H1 (cell line): ENCODE results near the gene PRG3. TPM values are rescaled to one million over a fixed set of nuclear protein-coding genes. Genes with fewer than 3 reads are reported as not detected.

ENCODE experiments used
- CTCF ChIA-PET: fragments of 300-600 bp; sonication (Branson Sonifier 250); formaldehyde crosslinking; loops from one replicate; lab custom pipeline; 2021; ENCODE audit not compliant: partially characterized antibody; lab: Charles Lee
- POLR2A ChIA-PET: fragments of 300-600 bp; sonication (Branson Sonifier 250); formaldehyde crosslinking; loops from one replicate; lab custom pipeline; 2021; ENCODE audit warnings: inconsistent platforms; ENCODE audit not compliant: partially characterized antibody; lab: Charles Lee
- DNase-seq, 2 experiments: peaks; one replicate each; pipeline versions ENCODE4 v3.0.0 to v3.0.0-alpha.2; 2010 to 2022; ENCODE audit warnings: low spot score in 2 of 2, low read depth in 1 of 2, mixed read lengths in 1 of 2
- FAIRE-seq: peaks from 2 replicates; lab custom pipeline; 2011; peaks lifted over from hg19 to GRCh38; lab: Jason Lieb, UNC
- H2AFZ ChIP-seq: 2 replicates; pipeline ENCODE4 v1.8.1; 2012; ENCODE audit warnings: low read length, inconsistent platforms
- H2AK5ac ChIP-seq: 2 replicates; pipeline ENCODE4 v1.6.1; 2013; ENCODE audit warnings: low read depth, low read length
- H2BK120ac ChIP-seq: replicated peaks from 2 replicates; pipeline ENCODE3; 2013; ENCODE audit warnings: low read depth, low read length, inconsistent platforms
- H2BK12ac ChIP-seq: 2 replicates; pipeline ENCODE4 v1.6.1; 2013; ENCODE audit warnings: low read depth, low read length
- H2BK15ac ChIP-seq: 2 replicates; pipeline ENCODE4 v1.6.1; 2013; ENCODE audit warnings: low read length
- H2BK20ac ChIP-seq: 2 replicates; pipeline ENCODE4 v1.6.1; 2013; ENCODE audit warnings: low read length
- H2BK5ac ChIP-seq: 2 replicates; pipeline ENCODE4 v1.6.1; 2013; ENCODE audit warnings: low read depth, low read length
- H3K14ac ChIP-seq: 2 replicates; pipeline ENCODE4 v1.6.1; 2013; ENCODE audit warnings: inconsistent platforms; ENCODE audit not compliant: insufficient read length
- H3K18ac ChIP-seq: 2 replicates; pipeline ENCODE4 v1.6.1; 2013; ENCODE audit warnings: low read length; ENCODE audit errors: extremely low read depth
- H3K23ac ChIP-seq: 2 replicates; pipeline ENCODE4 v1.6.1; 2013; ENCODE audit warnings: inconsistent platforms; ENCODE audit not compliant: insufficient read length
- H3K23me2 ChIP-seq: 2 replicates; pipeline ENCODE4 v1.6.1; 2013; ENCODE audit warnings: low read depth, low read length
- H3K27ac ChIP-seq: 2 replicates; pipeline ENCODE4 v1.6.1; 2011; ENCODE audit warnings: low read depth, low read length, inconsistent platforms
- H3K27me3 ChIP-seq, 4 experiments: replicated peaks in 1 of 4; 1 replicate in 1 of 4; 2 replicates in 3 of 4; pipeline versions ENCODE4 v1.6.1 to v1.8.1; 2011 to 2013; ENCODE audit warnings: low read length in 3 of 4, mild to moderate bottlenecking in 3 of 4, inconsistent platforms in 2 of 4, mixed read lengths in 2 of 4, moderate library complexity in 1 of 4; ENCODE audit not compliant: control insufficient read depth in 3 of 4, insufficient read depth in 3 of 4; ENCODE audit errors: extremely low read depth in 1 of 4
- H3K36me3 ChIP-seq, 4 experiments: 2 replicates each; pipeline versions ENCODE4 v1.6.1 to v1.8.1; 2011 to 2013; ENCODE audit warnings: mild to moderate bottlenecking in 4 of 4, low read length in 3 of 4, moderate library complexity in 2 of 4, control low read depth in 1 of 4, inconsistent platforms in 1 of 4; ENCODE audit not compliant: insufficient read depth in 4 of 4, control insufficient read depth in 2 of 4
- H3K4ac ChIP-seq: replicated peaks from 2 replicates; pipeline ENCODE3; 2013; ENCODE audit warnings: low read length, low read depth, mixed read lengths, inconsistent platforms; ENCODE audit not compliant: insufficient read length
- H3K4me1 ChIP-seq, 4 experiments: replicated peaks in 1 of 4; 1 replicate in 1 of 4; 2 replicates in 3 of 4; pipeline versions ENCODE4 v1.6.1 to v1.8.1; 2011 to 2013; ENCODE audit warnings: low read length in 3 of 4, inconsistent platforms in 2 of 4, mixed read lengths in 1 of 4; ENCODE audit not compliant: insufficient read depth in 4 of 4, control insufficient read depth in 3 of 4
- H3K4me2 ChIP-seq, 2 experiments: 2 replicates each; pipeline versions ENCODE4 v1.6.1 to v1.8.1; 2011 to 2013; ENCODE audit warnings: low read depth in 2 of 2, low read length in 2 of 2, control low read depth in 1 of 2, inconsistent platforms in 1 of 2, mild to moderate bottlenecking in 1 of 2; ENCODE audit not compliant: insufficient read depth in 1 of 2
- H3K4me3 ChIP-seq, 4 experiments: fragments of 200-600, 300-600 bp in 1 of 4; sonication (generic), shearing (Covaris generic), sonication (Bioruptor Twin) in 1 of 4; 2 replicates each; pipeline versions ENCODE4 v1.5.1 to v1.8.1; 2011 to 2016; ENCODE audit warnings: low read length in 4 of 4, low read depth in 3 of 4, control low read depth in 2 of 4, inconsistent platforms in 2 of 4, mild to moderate bottlenecking in 2 of 4, mixed read lengths in 1 of 4, moderate library complexity in 1 of 4; ENCODE audit not compliant: insufficient read depth in 2 of 4; ENCODE audit errors: extremely low read depth in 1 of 4
- H3K56ac ChIP-seq: replicated peaks from 2 replicates; pipeline ENCODE3; 2013; ENCODE audit warnings: low read depth, mild to moderate bottlenecking, mixed read lengths, low read length, inconsistent platforms; ENCODE audit not compliant: insufficient read length
- H3K79me1 ChIP-seq: 2 replicates; pipeline ENCODE4 v1.6.1; 2013; ENCODE audit warnings: low read depth, low read length, control low read depth
- H3K79me2 ChIP-seq, 2 experiments: 2 replicates each; pipeline versions ENCODE4 v1.6.1 to v1.8.1; 2012 to 2013; ENCODE audit warnings: low read length in 2 of 2, mild to moderate bottlenecking in 2 of 2, inconsistent platforms in 1 of 2; ENCODE audit not compliant: insufficient read depth in 2 of 2, control insufficient read depth in 1 of 2
- H3K9ac ChIP-seq, 4 experiments: replicated peaks in 1 of 4; 1 replicate in 1 of 4; 2 replicates in 3 of 4; pipeline versions ENCODE4 v1.6.1 to v1.8.1; 2011 to 2013; ENCODE audit warnings: low read depth in 3 of 4, low read length in 3 of 4, control low read depth in 2 of 4, mild to moderate bottlenecking in 2 of 4, moderate library complexity in 2 of 4, inconsistent platforms in 1 of 4; ENCODE audit errors: extremely low read depth in 1 of 4
- H3K9me3 ChIP-seq, 2 experiments: 2 replicates each; pipeline versions ENCODE4 v1.6.1 to v1.8.1; 2012 to 2013; ENCODE audit warnings: mild to moderate bottlenecking in 2 of 2, moderate library complexity in 2 of 2, control low read depth in 1 of 2, inconsistent platforms in 1 of 2, low read depth in 1 of 2, low read length in 1 of 2, mixed read lengths in 1 of 2; ENCODE audit not compliant: insufficient read depth in 2 of 2
- H4K20me1 ChIP-seq, 2 experiments: replicated peaks in 1 of 2; 2 replicates each; pipeline versions ENCODE3 to v1.8.1; 2011 to 2013; ENCODE audit warnings: inconsistent platforms in 2 of 2, low read length in 2 of 2, mild to moderate bottlenecking in 1 of 2; ENCODE audit not compliant: insufficient read depth in 2 of 2, control insufficient read depth in 1 of 2
- H4K5ac ChIP-seq: 2 replicates; pipeline ENCODE4 v1.6.1; 2013; ENCODE audit warnings: low read length, low read depth, mixed read lengths, inconsistent platforms; ENCODE audit not compliant: insufficient read length
- H4K8ac ChIP-seq: 2 replicates; pipeline ENCODE4 v1.8.0; 2013; ENCODE audit warnings: mild to moderate bottlenecking, moderate library complexity, low read length, inconsistent platforms; ENCODE audit not compliant: insufficient read depth; ENCODE audit errors: extremely low read depth
- H4K91ac ChIP-seq: replicated peaks from 2 replicates; pipeline ENCODE3; 2013; ENCODE audit warnings: low read length, mixed read lengths, inconsistent platforms; ENCODE audit not compliant: insufficient read length
- ATF3 ChIP-seq: IDR thresholded peaks from 2 replicates; pipeline ENCODE4 v1.6.1; 2011; ENCODE audit warnings: low read depth, mild to moderate bottlenecking, low read length; ENCODE audit not compliant: insufficient read depth
- CHD2 ChIP-seq: IDR thresholded peaks from 2 replicates; pipeline ENCODE4 v1.6.1; 2012; ENCODE audit warnings: low read length, improper control_type of control experiment
- CREB1 ChIP-seq: IDR thresholded peaks from 2 replicates; pipeline ENCODE4 v1.6.1; 2012; ENCODE audit warnings: inconsistent platforms
- E2F6 ChIP-seq: IDR thresholded peaks from 2 replicates; pipeline ENCODE4 v1.6.1; 2012; ENCODE audit warnings: inconsistent platforms
- KDM1A ChIP-seq: fragments of 200-600, 300-600 bp; sonication (generic); IDR thresholded peaks from 2 replicates; pipeline ENCODE4 v1.7.1; 2016; ENCODE audit warnings: mild to moderate bottlenecking, low read length, borderline replicate concordance
- RAD21 ChIP-seq, 2 experiments: IDR thresholded peaks in 1 of 2; conservative IDR thresholded peaks in 1 of 2; 2 replicates each; pipeline ENCODE4 v1.6.1; 2011; ENCODE audit warnings: low read depth in 2 of 2, low read length in 2 of 2, improper control_type of control experiment in 1 of 2, inconsistent platforms in 1 of 2, mild to moderate bottlenecking in 1 of 2, moderate library complexity in 1 of 2
- RXRA ChIP-seq: IDR thresholded peaks from 2 replicates; pipeline ENCODE4 v1.6.1; 2011; ENCODE audit warnings: low read depth, mild to moderate bottlenecking, low read length, moderate library complexity; ENCODE audit not compliant: insufficient read depth
- SIX5 ChIP-seq: IDR thresholded peaks from 2 replicates; pipeline ENCODE4 v1.6.1; 2011; ENCODE audit warnings: mild to moderate bottlenecking, low read depth, low read length
- SUZ12 ChIP-seq: fragments of 200-600 bp; sonication (generic); IDR thresholded peaks from 2 replicates; pipeline ENCODE4 v1.6.1; 2012; ENCODE audit warnings: mild to moderate bottlenecking, inconsistent platforms, low read length, moderate library complexity, mixed read lengths
- YY1 ChIP-seq: IDR thresholded peaks from 2 replicates; pipeline ENCODE4 v1.6.1; 2011; ENCODE audit warnings: low read depth, mild to moderate bottlenecking, low read length
- WGBS, 2 experiments: shearing (Covaris generic) in 1 of 2; methylation state at CpG; one replicate each; pipeline versions ENCODE4 v1.1.6 to v1.1.7; 2013 to 2015; ENCODE audit warnings: low lambda C conversion rate in 2 of 2, mixed read lengths in 2 of 2, inconsistent platforms in 1 of 2, low coverage in 1 of 2, missing lambda C conversion rate in 1 of 2; ENCODE audit not compliant: insufficient replicate concordance in 2 of 2, insufficient coverage in 1 of 2, insufficient read length in 1 of 2; ENCODE audit errors: extremely low coverage in 1 of 2, missing lambda C conversion rate in 1 of 2; 5-methylcytosine and 5-hydroxymethylcytosine counted together
- polyA plus RNA-seq, 7 experiments: library from polyadenylated mRNA; depleted of rRNA in 3 of 7; stranded (reverse) in 5 of 7; unstranded in 2 of 7; fragments of >200 nt in 5 of 7; fragments of 200-250 nt in 2 of 7; gene quantifications; 1 replicate in 5 of 7; 2 replicates in 1 of 7; 4 replicates in 1 of 7; pipeline versions ENCODE4 v1.2.1 to v1.2.3, GENCODE V29; 2011 to 2013; ENCODE audit warnings: missing spikeins in 2 of 7, mixed read lengths in 2 of 7
- total RNA-seq: library from RNA; stranded (reverse); fragmentation: NEBNext Ultra II Directional; extraction: Animal tissue kit (Norgen Biotek cat#: 25700); gene quantifications from 2 replicates; pipeline ENCODE4 v1.2.1, GENCODE V29; 2021

PRG3 gene
- total and polyA plus RNA-seq, 2 of the 8 experiments (the other 6 are each of a cell fraction or from before 2014, with no cell fraction given), result not detected

- no peak overlapping the region for H3K4ac ChIP-seq
- H4K91ac ChIP-seq, result no peak overlapping the region
- no peak overlapping the region for H2BK120ac ChIP-seq
- H3K4me2 ChIP-seq, result no peak overlapping the region
- no peak overlapping the region for H3K18ac ChIP-seq
- 84% methylated on average over 4 of the region's 4 CpGs; no CpG with 5 or more reads in 1 of the 2 experiments for WGBS, 2 experiments
- no peak overlapping the region for H2BK5ac ChIP-seq
- no peak overlapping the region for H3K23ac ChIP-seq
- H2AK5ac ChIP-seq, result no peak overlapping the region
- H3K4me3 ChIP-seq, result no peak overlapping the region
- H3K79me2 ChIP-seq, result no peaks in the 10 kb centered on the region
- TF ChIP-seq KDM1A (no peak), RXRA (no peak), CHD2 (no peak), SIX5 (no peak), SUZ12 (no peak), RAD21 (IDR thresholded peaks at IDR 0.05 in 1 of 2, conservative IDR thresholded peaks at IDR 0.05 in 1 of 2; ENCODE audit: low read depth in 2 of 2, low read length in 2 of 2) (no peak), ATF3 (no peak), CREB1 (no peak), YY1 (no peak), E2F6 (no peak)
- H2AFZ ChIP-seq, result no peak overlapping the region
- H4K8ac ChIP-seq, result no peak overlapping the region
- H4K20me1 ChIP-seq, result no peaks in the 10 kb centered on the region
- H3K9ac ChIP-seq, result no peak overlapping the region
- no peak overlapping the region for H2BK20ac ChIP-seq
- no peak overlapping the region for H4K5ac ChIP-seq
- H3K14ac ChIP-seq, result no peak overlapping the region
- H2BK12ac ChIP-seq, result no peak overlapping the region
- H3K27ac ChIP-seq, result no peak overlapping the region
- peaks cover 4% of the 10 kb centered on the region; the same call in 1 of the 2 replicates for H3K79me1 ChIP-seq
- no peaks in the 10 kb centered on the region for H3K9me3 ChIP-seq
- DNase-seq (no peak), FAIRE-seq (no peak)
- H3K23me2 ChIP-seq, result no peaks in the 10 kb centered on the region; the same call in 1 of the 2 replicates
- ChIA-PET POLR2A (interaction anchor here (0.6 kb wide), 1 partner anchor 221 kb away, joined by 3 read pairs; no protein-coding TSS in a partner anchor), CTCF (interaction anchor here (0.8 to 1.4 kb wide), 2 partner anchors 29 to 34 kb away, joined by 4 read pairs; no protein-coding TSS in a partner anchor)
- H3K4me1 ChIP-seq, result peaks cover 0 to 19% (median 13%) of the 10 kb centered on the region in 4 experiments; a peak in 6 of 7 replicates
- peaks cover 0 to 4% (median 2%) of the 10 kb centered on the region in 4 experiments; a peak in 5 of 7 replicates for H3K27me3 ChIP-seq
- no peak overlapping the region for H3K56ac ChIP-seq
- no peak overlapping the region for H2BK15ac ChIP-seq
- H3K36me3 ChIP-seq, result peaks cover 0 to 25% (median 5%) of the 10 kb centered on the region in 4 experiments; a peak in 3 of 8 replicates
Observed at GRCh38 chr11:57422669-57423068, 41.7 kb upstream of the PRG3 start.
